ENCODE data around the gene DIAPH2.

- TF ChIP-seq CTCF (IDR thresholded peaks at IDR 0.05 in 4 of 5, conservative IDR thresholded peaks at IDR 0.05 in 1 of 5): no peak
- TF ChIP-seq POLR2A (IDR thresholded peaks at IDR 0.05): no peak
These were observed 297.5 kb downstream of the DIAPH2 start for GRCh38 chrX:96982161-96982560.
